SK-N-SH (cell line): Measurements from ENCODE around the gene BAG5. TPM values are rescaled to one million over a fixed set of nuclear protein-coding genes. Genes with fewer than 3 reads are reported as not detected.

ENCODE experiments used
- CTCF ChIA-PET: fragments of 300-600, 350-600 bp; formaldehyde crosslinking; extraction: SDS; loops from one replicate; lab custom pipeline; 2021; lab: Yijun Ruan, JAX
- POLR2A ChIA-PET: fragments of 350-600 bp; sonication (Branson Sonifier 250); formaldehyde crosslinking; extraction: SDS; loops from one replicate; lab custom pipeline; 2020; ENCODE audit warnings: antibody characterized with exemption, inconsistent platforms; lab: Yijun Ruan, JAX
- DNase-seq: peaks from one replicate; pipeline ENCODE4 v3.0.0; 2012
- H2AFZ ChIP-seq: fragments of 200-600 bp; sonication (generic); 2 replicates; pipeline ENCODE4 v1.8.1; 2016; ENCODE audit warnings: antibody characterized with exemption, mild to moderate bottlenecking, low read depth
- H3F3A ChIP-seq: fragments of 200-600 bp; sonication (generic); replicated peaks from 2 replicates; pipeline ENCODE3; 2016; ENCODE audit warnings: antibody characterized with exemption, mild to moderate bottlenecking; ENCODE audit not compliant: insufficient read depth
- H3K27ac ChIP-seq, 2 experiments: fragments of 200-500 bp in 1 of 2; fragments of 200-600 bp in 1 of 2; sonication (Bioruptor generic) in 1 of 2; sonication (generic), shearing (Covaris generic) in 1 of 2; 2 replicates each; pipeline versions ENCODE4 v1.5.1 to v1.6.1; 2014 to 2016; ENCODE audit warnings: low read depth in 2 of 2, inconsistent platforms in 1 of 2, low read length in 1 of 2, mild to moderate bottlenecking in 1 of 2, mixed read lengths in 1 of 2
- H3K27me3 ChIP-seq: fragments of 200-600 bp; sonication (generic), shearing (Covaris generic); 2 replicates; pipeline ENCODE4 v1.6.1; 2016; ENCODE audit warnings: mixed run types; ENCODE audit not compliant: insufficient read depth
- H3K36me3 ChIP-seq, 2 experiments: fragments of 200-500 bp in 1 of 2; fragments of 200-600 bp in 1 of 2; sonication (Bioruptor generic) in 1 of 2; sonication (generic) in 1 of 2; replicated peaks in 1 of 2; 2 replicates each; pipeline versions ENCODE3 to v1.5.1; 2014 to 2016; ENCODE audit warnings: low read length in 1 of 2, mild to moderate bottlenecking in 1 of 2; ENCODE audit not compliant: insufficient read depth in 2 of 2, control insufficient read depth in 1 of 2
- H3K4me1 ChIP-seq, 2 experiments: fragments of 200-500 bp in 1 of 2; fragments of 200-600 bp in 1 of 2; sonication (Bioruptor generic) in 1 of 2; sonication (generic), shearing (Covaris generic) in 1 of 2; 2 replicates each; pipeline versions ENCODE4 v1.5.1 to v1.6.1; 2014 to 2016; ENCODE audit warnings: low read depth in 1 of 2, low read length in 1 of 2, mixed run types in 1 of 2; ENCODE audit not compliant: insufficient read depth in 2 of 2, control insufficient read depth in 1 of 2
- H3K4me2 ChIP-seq: fragments of 200-600 bp; sonication (generic), shearing (Covaris generic); 2 replicates; pipeline ENCODE4 v1.6.1; 2017; ENCODE audit warnings: mixed run types
- H3K4me3 ChIP-seq, 2 experiments: fragments of 200-500 bp in 1 of 2; fragments of 200-600 bp in 1 of 2; sonication (Bioruptor generic) in 1 of 2; sonication (generic), shearing (Covaris generic) in 1 of 2; 2 replicates each; pipeline versions ENCODE4 v1.5.1 to v1.8.1; 2014 to 2016; ENCODE audit warnings: low read depth in 2 of 2, inconsistent platforms in 1 of 2, low read length in 1 of 2, mild to moderate bottlenecking in 1 of 2, mixed read lengths in 1 of 2, moderate library complexity in 1 of 2
- H3K79me2 ChIP-seq: fragments of 200-600 bp; sonication (generic); 2 replicates; pipeline ENCODE4 v1.8.1; 2017; ENCODE audit warnings: mild to moderate bottlenecking; ENCODE audit not compliant: insufficient read depth
- H3K9ac ChIP-seq: fragments of 200-600 bp; sonication (generic); 2 replicates; pipeline ENCODE4 v1.6.1; 2017; ENCODE audit warnings: mixed run types
- H3K9me2 ChIP-seq: fragments of 200-600 bp; sonication (generic); 2 replicates; pipeline ENCODE4 v1.6.1; 2017; ENCODE audit warnings: mixed run types
- H3K9me3 ChIP-seq: fragments of 200-600 bp; sonication (generic); 2 replicates; pipeline ENCODE4 v1.6.1; 2017; ENCODE audit warnings: mixed run types, mild to moderate bottlenecking, moderate library complexity
- H4K20me1 ChIP-seq: fragments of 200-600 bp; sonication (generic); 2 replicates; pipeline ENCODE4 v1.6.1; 2017; ENCODE audit warnings: mild to moderate bottlenecking, mixed run types; ENCODE audit not compliant: insufficient read depth
- ELF1 ChIP-seq: IDR thresholded peaks from 2 replicates; pipeline ENCODE4 v1.4.0; 2012
- FOSL2 ChIP-seq: IDR thresholded peaks from 2 replicates; pipeline ENCODE4 v1.4.0; 2012; ENCODE audit warnings: low read depth, mild to moderate bottlenecking, moderate library complexity, borderline replicate concordance
- FOXJ3 ChIP-seq: sonication (generic); formaldehyde crosslinking; IDR thresholded peaks from 2 replicates; pipeline ENCODE4 v1.5.1; 2020; ENCODE audit warnings: mild to moderate bottlenecking, missing genetic modification reagents
- IRF3 ChIP-seq: fragments of 150-350 bp; IDR thresholded peaks from 2 replicates; pipeline ENCODE4 v1.6.1; 2016; ENCODE audit warnings: mild to moderate bottlenecking, low read depth, low read length
- MAX ChIP-seq: IDR thresholded peaks from 2 replicates; pipeline ENCODE4 v1.4.0; 2012; ENCODE audit warnings: low read depth
- NFIC ChIP-seq: IDR thresholded peaks from 2 replicates; pipeline ENCODE4 v1.4.0; 2012; ENCODE audit warnings: borderline replicate concordance
- PBX3 ChIP-seq: IDR thresholded peaks from 2 replicates; pipeline ENCODE4; 2012
- RAD21 ChIP-seq: IDR thresholded peaks from 2 replicates; pipeline ENCODE4 v1.6.1; 2012; ENCODE audit warnings: mild to moderate bottlenecking, low read length
- RFX5 ChIP-seq: IDR thresholded peaks from 2 replicates; pipeline ENCODE4 v1.6.1; 2012; ENCODE audit warnings: mild to moderate bottlenecking, improper control_type of control experiment, low read length
- RXRA ChIP-seq: IDR thresholded peaks from 2 replicates; pipeline ENCODE4 v1.4.0; 2012; ENCODE audit warnings: low read depth, mild to moderate bottlenecking, borderline replicate concordance
- TAF1 ChIP-seq: IDR thresholded peaks from 2 replicates; pipeline ENCODE4 v1.6.1; 2012; ENCODE audit warnings: low read depth, mild to moderate bottlenecking, low read length, moderate library complexity, borderline replicate concordance
- TEAD4 ChIP-seq: IDR thresholded peaks from 2 replicates; pipeline ENCODE4 v1.4.0; 2012; ENCODE audit warnings: mild to moderate bottlenecking, borderline replicate concordance; ENCODE audit not compliant: insufficient read depth
- USF1 ChIP-seq: IDR thresholded peaks from 2 replicates; pipeline ENCODE4 v1.4.0; 2012; ENCODE audit warnings: low read depth, borderline replicate concordance
- ZBTB33 ChIP-seq: IDR thresholded peaks from 2 replicates; pipeline ENCODE4 v1.4.0; 2012; ENCODE audit warnings: low read depth, borderline replicate concordance
- WGBS: methylation state at CpG from one replicate; pipeline ENCODE4 v1.1.6; 2017; ENCODE audit warnings: low lambda C conversion rate; 5-methylcytosine and 5-hydroxymethylcytosine counted together
- polyA plus RNA-seq, 3 experiments: library from polyadenylated mRNA; depleted of rRNA; stranded (reverse); fragments of >200 nt; gene quantifications; 2 replicates each; pipeline ENCODE4 v1.2.3, GENCODE V29; 2012

The BAG5 gene
- polyA plus RNA-seq, 1 of the 3 experiments (the other 2 are of a cell fraction), result 5.2 TPM

GRCh38 chr14:103545915-103546651, 16.4 kb downstream of the BAG5 start:
- no peak overlapping the region; a peak in 1 of 4 replicates for H3K4me3 ChIP-seq
- POLR2A ChIA-PET, result no interaction called here
- whole genome bisulfite sequencing, result 62% methylated on average over 7 of the region's 27 CpGs
- no peaks in the 10 kb centered on the region for H3K9me2 ChIP-seq
- no peak overlapping the region for H3K9ac ChIP-seq
- H3K36me3 ChIP-seq, result no peaks in the 10 kb centered on the region
- CTCF ChIA-PET, result interaction anchor here (0.6 to 11.6 kb wide), 14 partner anchors 9 to 155 kb away, joined by 4 to 194 read pairs (median 12); partner anchors contain the start of genes BAG5, CKB and TRMT61A
- H4K20me1 ChIP-seq, result peaks cover 17% of the 10 kb centered on the region
- H3K27ac ChIP-seq, result no peak overlapping the region
- peaks cover 15% of the 10 kb centered on the region for H3K79me2 ChIP-seq
- H2AFZ ChIP-seq, result no peak overlapping the region
- H3K9me3 ChIP-seq, result no peaks in the 10 kb centered on the region
- DNase-seq, result peak; percentile 31
- H3F3A ChIP-seq, result peaks cover 3% of the 10 kb centered on the region
- H3K4me2 ChIP-seq, result no peak overlapping the region
- peaks cover 4 to 33% of the 10 kb centered on the region in 2 experiments; a peak in 3 of 4 replicates for H3K4me1 ChIP-seq
- TF ChIP-seq PBX3, result no peak
- TF ChIP-seq NFIC, result no peak
- TF ChIP-seq RAD21, result no peak
- no peak for TF ChIP-seq RFX5
- TF ChIP-seq FOXJ3 (CRISPR knock-in tag), result no peak
- TF ChIP-seq TAF1, result no peak
- TF ChIP-seq TEAD4, result no peak
- no peak for TF ChIP-seq IRF3
- no peaks in the 10 kb centered on the region for H3K27me3 ChIP-seq

- H3K9me3 ChIP-seq, result no peaks in the 10 kb centered on the region
- no peaks in the 10 kb centered on the region for H3K9me2 ChIP-seq
- ChIA-PET POLR2A (no interaction called here), CTCF (interaction anchor here (1.2 to 11.6 kb wide), 8 partner anchors 8 to 53 kb away, joined by 4 to 194 read pairs (median 22); partner anchors contain the start of gene CKB)
- H3K4me1 ChIP-seq, result peaks cover 11 to 40% of the 10 kb centered on the region in 2 experiments; a peak in 3 of 4 replicates
- no peak overlapping the region for H3K27ac ChIP-seq
- H3K27me3 ChIP-seq, result no peaks in the 10 kb centered on the region
- H3F3A ChIP-seq, result peaks cover 9% of the 10 kb centered on the region
- H3K4me3 ChIP-seq, result no peak overlapping the region
- no peak overlapping the region for H3K4me2 ChIP-seq
- peak; percentile 14 for DNase-seq
- peaks cover 8% of the 10 kb centered on the region for H3K79me2 ChIP-seq
- no peaks in the 10 kb centered on the region for H3K36me3 ChIP-seq
- WGBS, result 83% methylated on average over 16 of the region's 29 CpGs
- no peak overlapping the region for H2AFZ ChIP-seq
- H3K9ac ChIP-seq, result no peak overlapping the region
- H4K20me1 ChIP-seq, result peaks cover 17% of the 10 kb centered on the region
- TF ChIP-seq TEAD4 (no peak), ELF1 (no peak), IRF3 (no peak), MAX (no peak), PBX3 (no peak), USF1 (no peak), ZBTB33 (no peak), FOSL2 (no peak), TAF1 (no peak), NFIC (no peak), RXRA (no peak)
Observed at GRCh38 chr14:103545219-103545914, 17.1 kb downstream of the BAG5 start.
